Choroid plexus epithelial cell (primary cell): ENCODE results near the gene CWC22.
A peak's percentile ranks its signal among the peaks of the same experiment; 100 is the strongest.

ENCODE experiments used
- DNase-seq: peaks from one replicate; pipeline ENCODE4 v3.0.0-alpha.2; 2010; ENCODE audit warnings: low read depth
- H3K4me3 ChIP-seq: 2 replicates; pipeline ENCODE4 v1.5.1; 2011; ENCODE audit warnings: low read depth, mild to moderate bottlenecking, control low read depth, low read length, moderate library complexity
- TF ChIP-seq, protein P1 (sequence below): conservative IDR thresholded peaks from 2 replicates; pipeline ENCODE4 v1.5.1; 2011; ENCODE audit warnings: low read depth, mild to moderate bottlenecking, control low read depth, inconsistent platforms, low read length, moderate library complexity

The CWC22 gene

DNA sequence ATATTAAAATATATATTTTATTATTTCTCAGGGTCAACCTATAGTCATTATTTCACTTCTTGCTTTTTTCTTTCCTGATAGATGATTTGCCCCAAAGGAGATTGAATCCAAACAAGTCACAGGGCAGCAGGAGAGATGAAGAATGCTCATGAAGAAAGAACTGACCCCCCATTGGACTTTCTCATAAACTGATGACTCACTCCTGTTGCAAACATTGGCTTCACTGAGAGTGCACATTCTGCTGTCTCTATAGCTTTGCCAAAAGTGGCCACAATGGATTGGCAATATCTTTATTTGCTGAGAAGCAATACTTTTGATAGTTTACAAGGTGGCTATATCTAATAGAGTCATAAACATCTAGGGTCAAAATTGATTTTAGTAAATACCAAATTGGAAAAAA lies 89.8 kb downstream of the CWC22 start:
- TF ChIP-seq, protein P1, sequence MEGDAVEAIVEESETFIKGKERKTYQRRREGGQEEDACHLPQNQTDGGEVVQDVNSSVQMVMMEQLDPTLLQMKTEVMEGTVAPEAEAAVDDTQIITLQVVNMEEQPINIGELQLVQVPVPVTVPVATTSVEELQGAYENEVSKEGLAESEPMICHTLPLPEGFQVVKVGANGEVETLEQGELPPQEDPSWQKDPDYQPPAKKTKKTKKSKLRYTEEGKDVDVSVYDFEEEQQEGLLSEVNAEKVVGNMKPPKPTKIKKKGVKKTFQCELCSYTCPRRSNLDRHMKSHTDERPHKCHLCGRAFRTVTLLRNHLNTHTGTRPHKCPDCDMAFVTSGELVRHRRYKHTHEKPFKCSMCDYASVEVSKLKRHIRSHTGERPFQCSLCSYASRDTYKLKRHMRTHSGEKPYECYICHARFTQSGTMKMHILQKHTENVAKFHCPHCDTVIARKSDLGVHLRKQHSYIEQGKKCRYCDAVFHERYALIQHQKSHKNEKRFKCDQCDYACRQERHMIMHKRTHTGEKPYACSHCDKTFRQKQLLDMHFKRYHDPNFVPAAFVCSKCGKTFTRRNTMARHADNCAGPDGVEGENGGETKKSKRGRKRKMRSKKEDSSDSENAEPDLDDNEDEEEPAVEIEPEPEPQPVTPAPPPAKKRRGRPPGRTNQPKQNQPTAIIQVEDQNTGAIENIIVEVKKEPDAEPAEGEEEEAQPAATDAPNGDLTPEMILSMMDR, result no peak
- DNase-seq, result peak; percentile 81
- no peak overlapping the region for H3K4me3 ChIP-seq

DNA sequence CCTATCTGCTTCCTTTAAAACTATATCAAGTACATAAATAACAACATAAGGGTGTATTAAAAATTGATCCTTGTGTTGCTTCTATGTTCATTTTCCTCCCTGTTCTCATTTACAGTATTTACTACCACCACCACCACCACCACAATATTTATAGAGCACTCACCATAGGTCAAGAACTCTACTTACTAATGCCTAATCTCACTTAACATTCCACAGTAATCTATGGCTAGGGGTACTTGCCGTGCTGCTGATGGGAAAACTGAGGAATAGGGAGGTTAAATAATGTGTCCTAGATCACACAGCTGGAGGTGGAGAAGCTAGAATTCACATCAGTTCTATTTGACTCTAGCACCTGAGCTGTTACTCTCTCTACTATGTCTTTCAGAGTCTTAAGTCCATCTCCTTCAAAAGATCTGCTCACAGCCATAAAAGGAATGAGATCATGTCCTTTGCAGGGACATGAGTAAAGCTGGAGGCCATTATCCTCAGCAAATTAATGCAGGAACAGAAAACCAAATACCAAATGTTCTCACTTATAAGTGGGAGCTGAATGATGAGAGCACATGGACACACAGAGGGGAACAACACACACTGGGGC lies 91.6 kb downstream of the CWC22 start:
- no peak for DNase-seq
- TF ChIP-seq, protein P1, result no peak
- H3K4me3 ChIP-seq, result no peak overlapping the region

DNA sequence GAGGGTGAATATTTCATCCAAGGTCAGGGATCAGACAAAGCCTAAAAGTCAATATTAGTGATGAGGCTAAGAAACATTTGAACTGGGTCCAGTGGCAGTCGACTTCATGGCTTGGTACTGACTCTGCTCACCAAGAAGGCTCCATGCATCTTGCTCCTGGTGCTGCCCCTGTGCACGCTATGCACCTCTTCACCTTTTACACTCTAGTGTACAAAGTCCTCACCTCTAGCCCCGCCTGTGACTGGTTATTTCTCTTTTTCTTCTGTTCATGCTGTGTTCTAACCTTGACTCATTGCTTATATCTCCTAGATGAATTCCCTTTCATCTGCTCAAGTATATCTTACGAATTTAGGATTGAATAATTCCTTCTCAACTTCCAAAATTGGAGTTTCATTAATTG lies 93.3 kb downstream of the CWC22 start:
- H3K4me3 ChIP-seq, result no peak overlapping the region
- TF ChIP-seq, protein P1, result no peak
- DNase-seq, result no peak

DNA sequence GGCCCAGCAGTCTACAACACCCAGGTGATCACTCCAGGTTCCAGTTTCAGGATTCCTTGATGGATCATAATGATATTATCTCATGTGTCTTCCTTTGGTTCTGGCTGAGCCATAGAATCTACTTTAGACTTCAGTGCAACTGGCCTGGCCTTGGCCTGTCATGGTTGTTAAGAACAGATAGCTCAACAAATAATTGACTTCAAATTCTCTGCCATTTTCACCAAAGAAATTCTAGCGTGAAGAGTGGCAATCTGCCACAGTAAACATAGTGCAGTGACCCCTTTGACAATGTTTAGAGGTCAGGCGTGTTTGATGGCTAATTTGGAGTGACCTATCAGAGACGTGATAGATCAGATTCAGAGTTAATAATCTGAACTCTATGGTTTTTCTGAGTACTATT lies 95.5 kb downstream of the CWC22 start:
- TF ChIP-seq, protein P1, result no peak
- H3K4me3 ChIP-seq, result no peak overlapping the region
- DNase-seq, result no peak

DNA sequence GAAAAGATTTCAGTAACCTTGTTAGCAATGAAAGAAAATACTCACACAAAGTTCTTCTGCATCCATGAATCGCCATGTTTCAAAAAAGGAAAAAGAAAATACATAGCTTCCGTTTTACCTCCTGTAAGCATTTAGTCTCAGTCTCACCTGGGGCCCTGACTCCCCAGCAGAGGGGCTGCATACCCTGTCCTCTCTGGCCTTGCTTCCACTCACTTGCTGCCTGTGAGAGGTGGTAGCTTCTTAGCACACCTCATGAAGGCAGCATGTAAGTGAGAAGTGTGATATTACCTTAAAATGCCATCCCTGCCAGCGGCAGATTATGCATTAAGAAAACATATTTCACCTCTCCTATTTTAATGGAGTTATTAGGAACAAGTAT lies 96.4 kb downstream of the CWC22 start:
- TF ChIP-seq, protein P1, result no peak
- no peak for DNase-seq
- no peak overlapping the region for H3K4me3 ChIP-seq

DNA sequence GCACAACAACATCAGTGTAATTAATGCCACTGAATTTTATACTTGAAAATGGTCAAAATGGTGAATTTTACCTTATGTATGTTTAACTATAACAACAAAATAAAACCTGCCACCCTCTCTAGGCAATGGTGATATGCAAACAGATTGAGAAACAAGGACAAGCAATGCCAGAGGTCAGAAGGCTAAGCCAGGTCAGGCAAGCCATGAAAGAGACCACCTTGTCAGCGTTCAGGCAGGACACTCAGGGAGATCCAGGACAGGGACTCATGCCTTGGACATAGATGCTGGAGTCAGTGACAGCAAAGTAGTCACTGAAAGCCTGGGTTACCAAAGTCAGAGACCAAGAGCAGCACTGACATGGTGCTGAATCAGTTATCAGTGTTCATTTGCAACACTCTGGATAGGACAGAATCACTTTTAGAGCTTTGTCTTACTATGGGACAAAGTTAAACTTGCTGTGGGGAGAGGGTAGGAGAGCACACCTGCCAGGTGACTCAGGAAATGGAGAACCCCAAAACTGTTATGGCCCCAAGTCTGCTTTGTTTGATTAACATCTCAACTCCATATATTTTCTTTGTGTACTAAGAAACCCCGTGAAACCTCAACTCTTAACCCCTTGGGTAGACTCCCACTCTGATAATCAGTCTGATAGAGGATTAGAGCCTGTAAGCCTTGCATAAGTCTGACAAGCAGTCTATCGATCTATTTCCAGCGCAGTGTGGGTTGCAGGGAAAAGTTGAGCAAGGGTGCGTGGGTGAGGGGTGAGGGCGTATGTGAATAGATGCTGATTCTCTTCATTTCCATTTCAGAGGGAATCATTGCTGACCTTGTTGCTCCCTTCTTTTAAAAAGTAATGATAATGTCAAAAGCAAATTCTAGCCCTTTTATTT lies 97.0 kb downstream of the CWC22 start:
- DNase-seq, result no peak
- no peak overlapping the region for H3K4me3 ChIP-seq
- TF ChIP-seq, protein P1, result no peak

DNA sequence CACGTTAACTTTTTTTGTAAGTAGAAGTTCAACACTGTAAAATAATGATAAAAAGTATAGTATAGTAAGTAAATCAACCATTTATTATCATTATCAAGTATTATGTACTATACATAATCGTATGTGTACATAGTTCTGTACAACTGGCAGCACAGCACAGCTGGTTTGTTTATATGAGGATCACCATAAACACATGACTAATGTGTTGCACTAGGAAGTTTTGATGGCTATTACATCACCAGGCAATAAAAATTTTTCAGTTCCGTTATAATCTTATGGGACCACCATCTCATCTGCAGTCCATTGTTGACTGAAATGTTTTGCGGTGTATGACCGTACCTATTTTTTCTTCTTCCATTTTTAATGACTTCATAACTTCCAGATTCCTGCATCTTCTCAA lies 106.4 kb downstream of the CWC22 start:
- TF ChIP-seq, protein P1, result no peak
- no peak overlapping the region for H3K4me3 ChIP-seq

More for the DNA sequence above, 106.4 kb downstream of the CWC22 start:
- no peak for DNase-seq
